ENCODE results near the gene SLC35E3. TPM values are rescaled to one million over a fixed set of nuclear protein-coding genes. Genes with fewer than 3 reads are reported as not detected.

Gene SLC35E3
- total RNA-seq, 1 donor from 2014 or later = 4.2 TPM

DNA sequence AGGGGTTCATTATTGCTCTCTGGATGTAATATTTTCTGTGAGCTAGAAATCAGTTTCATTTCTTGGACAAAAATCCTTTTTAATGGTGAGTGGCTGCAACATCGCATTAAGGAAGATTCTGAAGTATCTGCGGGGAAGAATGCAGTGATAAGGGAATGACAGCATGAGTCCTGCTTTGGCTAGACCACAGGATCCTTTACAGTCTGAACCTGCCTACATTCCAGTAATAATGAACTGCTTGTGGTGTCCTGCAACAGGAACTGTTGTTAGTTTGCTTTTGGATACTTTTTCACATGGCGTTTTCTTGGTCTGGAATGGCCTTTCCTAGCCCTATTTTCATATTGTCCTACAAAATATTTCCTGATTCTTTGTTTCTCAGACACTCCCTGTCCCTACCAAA is 77.7 kb downstream of the SLC35E3 start:
- DNase-seq (ENCODE audit: missing footprints) (no peak), ATAC-seq (no peak)
- intact Hi-C loops (cut with DNase I) = no loop called here

DNA sequence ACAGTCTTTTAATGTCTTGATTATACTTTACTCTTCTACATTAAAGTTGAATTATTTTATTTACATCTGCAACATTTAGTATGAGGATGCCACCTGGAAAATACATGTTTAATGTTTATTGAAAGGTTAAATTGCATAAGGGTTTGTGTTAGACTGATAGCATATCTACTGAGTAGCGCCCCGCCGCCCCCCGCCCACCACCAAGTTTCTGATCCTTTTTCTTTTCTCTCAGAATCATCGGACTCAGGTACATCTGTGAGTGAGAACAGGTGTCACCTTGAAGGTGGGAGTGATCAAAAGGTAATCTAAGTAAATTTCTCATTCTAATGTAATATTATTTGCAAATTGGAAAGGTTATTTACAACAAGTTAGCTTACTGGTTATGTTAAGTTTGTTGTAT is 78.2 kb downstream of the SLC35E3 start:
- DNase-seq (ENCODE audit: missing footprints) (no peak), ATAC-seq (no peak)
- intact Hi-C loops (cut with DNase I) = no loop called here

DNA sequence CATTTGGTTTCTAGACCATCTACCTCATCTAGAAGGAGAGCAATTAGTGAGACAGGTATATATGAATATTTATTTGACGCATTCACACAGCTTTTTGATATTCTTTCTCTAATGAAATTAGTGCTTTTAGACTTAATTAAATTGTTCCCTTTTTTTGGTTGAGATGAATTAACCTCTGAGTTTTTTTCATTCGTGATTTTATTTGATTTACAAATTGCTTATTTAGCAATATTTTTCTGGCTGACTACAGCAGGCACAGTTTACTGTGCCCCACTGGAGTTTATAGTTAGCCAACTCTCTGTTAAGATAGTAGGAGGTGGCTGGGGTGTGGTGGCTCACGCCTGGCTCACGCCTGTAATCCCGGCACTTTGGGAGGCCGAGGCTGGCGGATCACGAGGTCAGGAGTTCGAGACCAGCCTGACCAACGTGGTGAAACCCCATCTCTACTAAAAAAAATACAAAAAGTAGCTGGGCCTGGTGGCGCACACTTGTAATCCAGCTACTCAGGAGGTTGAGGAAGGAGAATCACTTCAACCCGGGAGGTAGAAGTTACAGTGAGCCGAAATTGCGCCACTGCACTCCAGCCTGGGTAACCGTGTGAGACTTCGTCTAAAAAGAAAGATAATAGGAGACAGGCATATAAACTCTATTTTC is 78.7 kb downstream of the SLC35E3 start:
- DNase-seq (ENCODE audit: missing footprints) (no peak), ATAC-seq (no peak)
- intact Hi-C loops (cut with DNase I) = no loop called here

DNA sequence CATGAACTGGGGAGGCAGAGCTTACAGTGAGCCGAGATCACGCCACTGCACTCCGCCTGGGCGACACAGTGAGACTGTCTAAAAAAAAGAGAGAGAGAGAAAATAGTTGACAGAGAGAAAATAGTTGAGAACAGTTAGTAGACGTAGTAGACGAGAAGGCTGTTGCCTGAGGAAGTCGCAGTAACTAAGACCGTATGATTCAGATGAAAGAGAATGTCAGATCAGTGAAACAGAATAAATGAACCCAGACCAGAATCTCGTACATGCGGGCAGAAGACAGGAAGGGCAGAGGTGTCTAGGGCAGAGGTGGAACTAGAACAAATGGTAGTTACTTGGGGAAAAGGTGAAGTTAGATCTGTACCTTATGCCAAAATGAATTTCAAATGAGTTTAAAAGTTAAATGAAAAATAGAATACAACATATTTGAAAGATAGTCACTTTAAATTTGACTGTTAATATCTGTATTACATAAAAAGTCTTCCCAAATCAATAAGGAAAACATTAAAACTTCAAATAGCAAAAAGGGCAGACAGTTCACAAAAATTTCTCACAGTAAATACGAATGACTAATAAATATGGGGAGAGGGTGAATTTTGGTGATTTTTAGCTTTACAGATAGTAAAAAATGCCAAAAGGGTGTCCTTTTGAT is 79.7 kb downstream of the SLC35E3 start:
- DNase-seq (ENCODE audit: missing footprints) = no peak
- intact Hi-C loops (cut with DNase I) = no loop called here
- no peak for ATAC-seq

DNA sequence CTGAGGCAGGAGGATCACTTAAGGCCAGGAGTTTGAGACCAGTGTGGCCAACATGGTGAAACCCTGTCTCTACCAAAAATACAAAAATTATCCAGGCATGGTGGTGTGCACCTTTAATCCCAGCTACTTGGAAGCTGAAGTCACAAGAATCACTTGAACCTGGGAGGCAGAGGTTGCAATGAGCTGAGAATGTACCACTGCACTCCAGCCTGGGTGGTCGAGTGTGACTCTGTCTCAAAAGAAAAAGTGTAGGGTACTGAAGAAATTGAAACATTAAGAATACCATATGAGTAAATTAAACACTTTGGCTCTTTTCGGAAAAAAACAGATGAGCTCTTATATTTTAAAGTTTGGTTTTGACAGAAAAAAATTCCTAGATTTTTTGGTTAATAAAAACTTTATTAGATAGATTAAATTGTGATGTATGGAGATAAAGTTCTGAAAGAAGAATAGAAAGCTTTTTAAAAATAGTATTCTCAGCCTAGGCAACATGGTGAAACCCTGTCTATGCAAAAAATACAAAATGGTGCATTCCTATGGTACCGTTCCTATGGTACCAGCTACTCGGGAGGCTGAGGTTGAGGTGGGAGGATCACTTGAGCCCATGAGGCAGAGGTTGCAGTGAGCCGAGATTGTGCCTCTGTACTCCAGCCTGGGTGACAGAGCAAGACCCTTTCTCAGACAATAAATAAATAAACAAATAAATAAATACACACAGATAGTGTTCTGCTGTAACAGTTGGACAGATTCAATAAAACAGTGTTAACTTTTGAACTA is 82.1 kb downstream of the SLC35E3 start:
- intact Hi-C loops (cut with DNase I) = no loop called here
- ATAC-seq = no peak

DNA sequence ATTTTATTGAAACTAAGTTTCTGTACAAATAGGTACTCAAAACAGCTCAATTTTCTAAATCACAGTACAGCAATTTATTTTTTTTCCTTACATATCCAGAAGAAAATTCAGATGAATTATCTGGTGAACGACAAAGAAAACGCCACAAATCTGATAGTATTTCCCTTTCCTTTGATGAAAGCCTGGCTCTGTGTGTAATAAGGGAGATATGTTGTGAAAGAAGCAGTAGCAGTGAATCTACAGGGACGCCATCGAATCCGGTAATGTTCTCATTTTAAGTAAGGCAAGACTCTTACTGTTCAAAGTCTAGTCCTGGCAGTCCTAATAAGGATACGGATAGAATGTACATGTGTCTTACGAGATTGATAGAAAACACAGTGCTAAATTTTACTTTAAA is 82.7 kb downstream of the SLC35E3 start:
- ATAC-seq = no peak
- intact Hi-C loops (cut with DNase I) = no loop called here
- DNase-seq (ENCODE audit: missing footprints) = no peak

More for the DNA sequence above, 82.1 kb downstream of the SLC35E3 start:
- no peak for DNase-seq (ENCODE audit: missing footprints)

Other genes with a start within 250 kb of the SLC35E3 start
- 51.8 TPM for gene RAP1B, start 135.3 kb upstream of the SLC35E3 start, total RNA-seq
- 19.1 TPM for gene NUP107, start 59.2 kb upstream of the SLC35E3 start, total RNA-seq
- 37.3 TPM for gene MDM2, start 62.0 kb downstream of the SLC35E3 start, total RNA-seq
- 7.5 TPM for gene CPM, start 187.0 kb downstream of the SLC35E3 start, total RNA-seq

All from Right ventricle myocardium inferior (tissue), 1 donor.